ENCODE results near the gene KNOP1.

DNA sequence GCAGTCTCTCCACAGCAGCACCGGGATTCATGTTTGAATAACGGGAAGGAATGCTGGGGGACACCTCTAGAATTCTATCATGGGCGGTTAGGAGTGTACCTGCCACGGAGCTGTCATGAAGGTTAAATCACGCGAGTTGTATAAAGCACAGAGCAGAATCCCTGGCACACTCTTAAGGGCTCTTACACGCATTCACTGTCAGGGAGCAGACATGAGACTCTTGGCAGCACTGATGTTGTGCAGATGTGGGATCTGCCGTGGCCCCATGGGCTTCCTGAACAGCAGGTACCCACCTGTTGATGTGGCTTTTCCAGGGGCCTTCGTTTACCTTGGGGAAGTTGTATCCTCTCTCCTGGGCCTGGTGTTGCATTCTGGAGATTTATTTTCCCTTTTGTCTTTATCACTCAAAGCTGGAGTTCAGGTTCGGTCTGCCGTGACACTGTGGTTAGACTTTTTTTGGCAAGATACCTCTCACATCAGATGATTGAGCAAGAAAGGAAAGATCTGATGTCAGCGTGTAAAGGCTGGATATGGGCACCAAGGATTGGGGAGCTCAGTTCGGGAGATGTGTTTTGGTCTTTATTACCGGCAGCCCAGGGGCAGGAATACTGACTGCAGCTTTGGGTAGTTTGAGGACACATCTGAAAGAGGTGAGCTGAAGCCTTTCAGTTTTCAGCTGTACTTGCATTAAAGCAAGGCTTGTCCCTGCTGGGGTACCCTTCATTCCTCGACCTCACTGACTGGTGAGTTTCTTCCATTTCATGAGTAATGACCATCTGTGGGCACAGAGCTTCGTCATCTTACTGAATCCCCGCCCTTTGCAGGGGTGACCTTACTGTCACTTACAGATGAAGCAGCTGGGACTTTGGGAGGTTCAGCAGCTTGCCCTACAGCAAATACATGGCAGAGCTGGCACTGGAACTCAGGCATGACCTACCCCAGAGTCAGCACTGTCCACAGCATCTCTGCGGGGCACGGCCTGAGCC lies 19.3 kb downstream of the KNOP1 start:
- TF ChIP-seq, protein P1, sequence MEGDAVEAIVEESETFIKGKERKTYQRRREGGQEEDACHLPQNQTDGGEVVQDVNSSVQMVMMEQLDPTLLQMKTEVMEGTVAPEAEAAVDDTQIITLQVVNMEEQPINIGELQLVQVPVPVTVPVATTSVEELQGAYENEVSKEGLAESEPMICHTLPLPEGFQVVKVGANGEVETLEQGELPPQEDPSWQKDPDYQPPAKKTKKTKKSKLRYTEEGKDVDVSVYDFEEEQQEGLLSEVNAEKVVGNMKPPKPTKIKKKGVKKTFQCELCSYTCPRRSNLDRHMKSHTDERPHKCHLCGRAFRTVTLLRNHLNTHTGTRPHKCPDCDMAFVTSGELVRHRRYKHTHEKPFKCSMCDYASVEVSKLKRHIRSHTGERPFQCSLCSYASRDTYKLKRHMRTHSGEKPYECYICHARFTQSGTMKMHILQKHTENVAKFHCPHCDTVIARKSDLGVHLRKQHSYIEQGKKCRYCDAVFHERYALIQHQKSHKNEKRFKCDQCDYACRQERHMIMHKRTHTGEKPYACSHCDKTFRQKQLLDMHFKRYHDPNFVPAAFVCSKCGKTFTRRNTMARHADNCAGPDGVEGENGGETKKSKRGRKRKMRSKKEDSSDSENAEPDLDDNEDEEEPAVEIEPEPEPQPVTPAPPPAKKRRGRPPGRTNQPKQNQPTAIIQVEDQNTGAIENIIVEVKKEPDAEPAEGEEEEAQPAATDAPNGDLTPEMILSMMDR (conservative IDR thresholded peaks at IDR 0.05), result no peak
- no peak for TF ChIP-seq EZH2 (IDR thresholded peaks at IDR 0.05; ENCODE audit: low read depth)
